ENCODE results near the gene ARHGAP15.

ARHGAP15 gene

GRCh38 chr2:143623231-143623908 lies 494.2 kb downstream of the ARHGAP15 start:
- DNase-seq (ENCODE audit: low read depth, low spot score), result no peak

GRCh38 chr2:143623909-143624260 lies 494.7 kb downstream of the ARHGAP15 start:
- DNase-seq (ENCODE audit: low read depth, low spot score), result no peak

GRCh38 chr2:143629340-143629739 lies 500.1 kb downstream of the ARHGAP15 start:
- peak; percentile 63 for DNase-seq (ENCODE audit: low read depth, low spot score)

GRCh38 chr2:143632751-143633374 lies 503.6 kb downstream of the ARHGAP15 start:
- no peak for DNase-seq (ENCODE audit: low read depth, low spot score)

GRCh38 chr2:143633419-143633818 lies 504.2 kb downstream of the ARHGAP15 start:
- no peak for DNase-seq (ENCODE audit: low read depth, low spot score)

GRCh38 chr2:143635302-143635701 lies 506.1 kb downstream of the ARHGAP15 start:
- no peak for DNase-seq (ENCODE audit: low read depth, low spot score)

- no peak for DNase-seq (ENCODE audit: low read depth, low spot score)
These were observed 506.7 kb downstream of the ARHGAP15 start for GRCh38 chr2:143635936-143636335.

GRCh38 chr2:143640826-143641225 lies 511.6 kb downstream of the ARHGAP15 start:
- DNase-seq (ENCODE audit: low read depth, low spot score), result no peak

GRCh38 chr2:143645921-143646645 lies 516.9 kb downstream of the ARHGAP15 start:
- DNase-seq (ENCODE audit: low read depth, low spot score), result no peak

GRCh38 chr2:143649226-143649740 lies 520.1 kb downstream of the ARHGAP15 start:
- DNase-seq (ENCODE audit: low read depth, low spot score), result no peak

GRCh38 chr2:143652692-143653091 lies 523.5 kb downstream of the ARHGAP15 start:
- DNase-seq (ENCODE audit: low read depth, low spot score), result no peak

- no peak for DNase-seq (ENCODE audit: low read depth, low spot score)
These were observed 539.0 kb downstream of the ARHGAP15 start for GRCh38 chr2:143668234-143668633.

GRCh38 chr2:143674051-143674450 lies 544.8 kb downstream of the ARHGAP15 start:
- DNase-seq (ENCODE audit: low read depth, low spot score), result no peak

- DNase-seq (ENCODE audit: low read depth, low spot score), result no peak
These were observed 545.8 kb downstream of the ARHGAP15 start for GRCh38 chr2:143675021-143675420.

- DNase-seq (ENCODE audit: low read depth, low spot score), result no peak
These were observed 550.4 kb downstream of the ARHGAP15 start for GRCh38 chr2:143679617-143680016.

GRCh38 chr2:143680885-143681405 lies 551.7 kb downstream of the ARHGAP15 start:
- DNase-seq (ENCODE audit: low read depth, low spot score), result no peak

- DNase-seq (ENCODE audit: low read depth, low spot score), result no peak
These were observed 553.3 kb downstream of the ARHGAP15 start for GRCh38 chr2:143682436-143683055.

- no peak for DNase-seq (ENCODE audit: low read depth, low spot score)
These were observed 554.8 kb downstream of the ARHGAP15 start for GRCh38 chr2:143683977-143684376.

GRCh38 chr2:143684551-143685320 lies 555.5 kb downstream of the ARHGAP15 start:
- no peak for DNase-seq (ENCODE audit: low read depth, low spot score)

GRCh38 chr2:143685421-143686078 lies 556.3 kb downstream of the ARHGAP15 start:
- DNase-seq (ENCODE audit: low read depth, low spot score), result no peak

All from brain pericyte (primary cell).